Ishikawa (cell line): ENCODE measurements around the gene ADGRB2.

Experiments used
- CEBPB ChIP-seq: IDR thresholded peaks from 2 replicates; pipeline ENCODE4 v1.6.1; 2012
- CREB1 ChIP-seq: IDR thresholded peaks from 2 replicates; pipeline ENCODE4 v1.6.1; 2012; ENCODE audit warnings: low read depth
- EGR1 ChIP-seq: IDR thresholded peaks from 2 replicates; pipeline ENCODE4 v1.6.1; 2012
- EP300 ChIP-seq: IDR thresholded peaks from 2 replicates; pipeline ENCODE4 v1.6.1; 2012; ENCODE audit warnings: borderline replicate concordance
- FOXM1 ChIP-seq: IDR thresholded peaks from 2 replicates; pipeline ENCODE4 v1.6.1; 2012; ENCODE audit warnings: low read depth, borderline replicate concordance
- NFIC ChIP-seq: IDR thresholded peaks from 2 replicates; pipeline ENCODE4 v1.6.1; 2012
- RAD21 ChIP-seq: IDR thresholded peaks from 2 replicates; pipeline ENCODE4 v1.6.1; 2012; ENCODE audit warnings: low read depth
- TAF1 ChIP-seq: IDR thresholded peaks from 2 replicates; pipeline ENCODE4 v1.6.1; 2012; ENCODE audit warnings: low read depth, mild to moderate bottlenecking
- TCF12 ChIP-seq: IDR thresholded peaks from 2 replicates; pipeline ENCODE4 v1.6.1; 2012; ENCODE audit warnings: low read depth
- TEAD4 ChIP-seq: IDR thresholded peaks from 2 replicates; pipeline ENCODE4 v1.6.1; 2012
- YY1 ChIP-seq: IDR thresholded peaks from 2 replicates; pipeline ENCODE4 v1.6.1; 2012; ENCODE audit warnings: low read depth
- ZBTB7A ChIP-seq: IDR thresholded peaks from 2 replicates; pipeline ENCODE4 v1.6.1; 2012; ENCODE audit warnings: low read depth
- TF ChIP-seq, protein P1 (sequence below): IDR thresholded peaks from 2 replicates; pipeline ENCODE4 v1.6.1; 2012; ENCODE audit warnings: low read depth, mild to moderate bottlenecking
- TF ChIP-seq, protein P2 (sequence below): IDR thresholded peaks from 2 replicates; pipeline ENCODE4 v1.6.1; 2012
- TF ChIP-seq, protein P3 (sequence below): IDR thresholded peaks from 2 replicates; pipeline ENCODE4 v1.6.1; 2012

The ADGRB2 gene

DNA sequence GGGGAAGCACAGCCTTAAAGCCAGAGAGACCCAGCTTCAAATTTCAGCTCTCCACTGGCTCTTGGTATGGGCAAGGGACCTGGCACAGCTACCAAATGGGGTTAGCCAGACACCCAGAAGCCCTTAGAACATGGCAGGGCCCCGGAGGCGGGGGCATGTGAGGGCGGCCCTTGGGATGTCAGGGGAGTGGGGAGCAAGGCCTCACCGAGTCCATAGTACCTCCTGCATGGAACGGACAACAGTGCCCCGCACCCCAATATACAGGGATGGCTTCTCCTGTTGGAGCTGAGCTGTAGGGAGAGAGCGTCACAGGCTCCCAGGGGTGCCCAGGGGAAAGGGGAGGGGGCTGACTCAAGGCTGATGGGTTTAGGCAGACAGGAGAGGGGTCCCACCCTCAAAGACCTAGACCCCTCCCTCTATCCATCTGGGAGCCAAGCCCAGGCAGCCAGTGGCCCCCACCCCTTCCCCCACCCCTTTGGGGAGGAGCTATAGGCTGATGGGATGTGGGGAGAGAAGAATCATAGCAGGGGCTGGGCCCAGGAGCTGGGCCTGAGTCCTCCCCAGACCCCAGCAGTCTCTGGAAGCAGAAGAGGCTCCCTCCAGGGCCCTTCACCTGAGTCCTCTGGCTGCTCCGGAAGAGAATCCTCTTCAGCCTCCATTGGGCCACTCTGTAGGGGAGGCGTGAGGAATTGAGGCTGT, 35.2 kb upstream of the ADGRB2 start:
- TF ChIP-seq CREB1 (no peak), CEBPB (no peak), YY1 (no peak), TCF12 (no peak), NFIC (no peak), TAF1 (no peak), EP300 (no peak), TEAD4 (no peak), FOXM1 (no peak), EGR1 (no peak), RAD21 (no peak), ZBTB7A (no peak)
- TF ChIP-seq, protein P1, sequence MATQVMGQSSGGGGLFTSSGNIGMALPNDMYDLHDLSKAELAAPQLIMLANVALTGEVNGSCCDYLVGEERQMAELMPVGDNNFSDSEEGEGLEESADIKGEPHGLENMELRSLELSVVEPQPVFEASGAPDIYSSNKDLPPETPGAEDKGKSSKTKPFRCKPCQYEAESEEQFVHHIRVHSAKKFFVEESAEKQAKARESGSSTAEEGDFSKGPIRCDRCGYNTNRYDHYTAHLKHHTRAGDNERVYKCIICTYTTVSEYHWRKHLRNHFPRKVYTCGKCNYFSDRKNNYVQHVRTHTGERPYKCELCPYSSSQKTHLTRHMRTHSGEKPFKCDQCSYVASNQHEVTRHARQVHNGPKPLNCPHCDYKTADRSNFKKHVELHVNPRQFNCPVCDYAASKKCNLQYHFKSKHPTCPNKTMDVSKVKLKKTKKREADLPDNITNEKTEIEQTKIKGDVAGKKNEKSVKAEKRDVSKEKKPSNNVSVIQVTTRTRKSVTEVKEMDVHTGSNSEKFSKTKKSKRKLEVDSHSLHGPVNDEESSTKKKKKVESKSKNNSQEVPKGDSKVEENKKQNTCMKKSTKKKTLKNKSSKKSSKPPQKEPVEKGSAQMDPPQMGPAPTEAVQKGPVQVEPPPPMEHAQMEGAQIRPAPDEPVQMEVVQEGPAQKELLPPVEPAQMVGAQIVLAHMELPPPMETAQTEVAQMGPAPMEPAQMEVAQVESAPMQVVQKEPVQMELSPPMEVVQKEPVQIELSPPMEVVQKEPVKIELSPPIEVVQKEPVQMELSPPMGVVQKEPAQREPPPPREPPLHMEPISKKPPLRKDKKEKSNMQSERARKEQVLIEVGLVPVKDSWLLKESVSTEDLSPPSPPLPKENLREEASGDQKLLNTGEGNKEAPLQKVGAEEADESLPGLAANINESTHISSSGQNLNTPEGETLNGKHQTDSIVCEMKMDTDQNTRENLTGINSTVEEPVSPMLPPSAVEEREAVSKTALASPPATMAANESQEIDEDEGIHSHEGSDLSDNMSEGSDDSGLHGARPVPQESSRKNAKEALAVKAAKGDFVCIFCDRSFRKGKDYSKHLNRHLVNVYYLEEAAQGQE, result no peak
- TF ChIP-seq, protein P2, sequence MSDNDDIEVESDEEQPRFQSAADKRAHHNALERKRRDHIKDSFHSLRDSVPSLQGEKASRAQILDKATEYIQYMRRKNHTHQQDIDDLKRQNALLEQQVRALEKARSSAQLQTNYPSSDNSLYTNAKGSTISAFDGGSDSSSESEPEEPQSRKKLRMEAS, result no peak
- TF ChIP-seq, protein P3, sequence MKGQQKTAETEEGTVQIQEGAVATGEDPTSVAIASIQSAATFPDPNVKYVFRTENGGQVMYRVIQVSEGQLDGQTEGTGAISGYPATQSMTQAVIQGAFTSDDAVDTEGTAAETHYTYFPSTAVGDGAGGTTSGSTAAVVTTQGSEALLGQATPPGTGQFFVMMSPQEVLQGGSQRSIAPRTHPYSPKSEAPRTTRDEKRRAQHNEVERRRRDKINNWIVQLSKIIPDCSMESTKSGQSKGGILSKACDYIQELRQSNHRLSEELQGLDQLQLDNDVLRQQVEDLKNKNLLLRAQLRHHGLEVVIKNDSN, result no peak

DNA sequence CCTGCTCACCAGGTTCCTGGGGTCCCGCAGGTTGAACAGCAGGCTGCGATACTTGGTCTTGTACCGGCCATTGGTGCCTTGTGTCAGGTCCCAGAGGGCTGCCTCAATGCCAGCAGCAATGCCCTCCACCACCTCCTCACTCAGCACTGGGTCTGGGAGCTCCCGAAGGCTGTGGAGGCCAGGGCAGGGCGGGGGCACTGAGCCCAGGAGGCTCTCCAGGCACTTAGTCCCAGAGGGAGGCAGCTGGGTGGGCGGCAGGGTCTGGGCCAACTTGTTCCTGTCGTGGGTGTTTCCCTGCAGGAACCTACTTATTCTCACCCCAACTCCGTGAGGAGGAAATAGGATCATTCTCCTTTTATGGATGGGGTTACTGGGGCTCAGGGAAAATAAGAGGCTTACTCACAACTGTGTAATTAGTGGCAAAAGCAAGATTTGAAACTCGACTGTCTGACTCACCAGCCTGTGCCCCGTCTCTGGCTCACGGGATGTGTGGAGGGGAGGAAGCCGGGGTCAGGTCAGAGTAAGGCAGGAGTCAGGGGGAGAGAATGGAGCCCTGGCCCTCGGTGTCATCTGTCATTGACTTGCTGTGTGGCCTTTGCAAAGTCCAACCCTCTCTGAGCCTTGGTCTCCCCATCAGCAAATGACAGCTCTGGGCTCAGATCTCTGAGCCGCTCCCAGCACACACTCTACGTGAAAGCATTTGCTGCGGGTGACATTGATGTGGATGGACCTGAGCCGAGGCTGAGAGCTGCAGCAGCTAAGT, 34.5 kb upstream of the ADGRB2 start:
- TF ChIP-seq TCF12, result no peak
- no peak for TF ChIP-seq CEBPB
- TF ChIP-seq RAD21, result no peak
- no peak for TF ChIP-seq ZBTB7A
- TF ChIP-seq, protein P1, result no peak
- TF ChIP-seq EP300, result no peak
- no peak for TF ChIP-seq NFIC
- TF ChIP-seq, protein P3, result no peak
- TF ChIP-seq EGR1, result no peak
- TF ChIP-seq, protein P2, result no peak
- TF ChIP-seq CREB1, result no peak
- no peak for TF ChIP-seq TEAD4
- no peak for TF ChIP-seq YY1
- no peak for TF ChIP-seq TAF1

DNA sequence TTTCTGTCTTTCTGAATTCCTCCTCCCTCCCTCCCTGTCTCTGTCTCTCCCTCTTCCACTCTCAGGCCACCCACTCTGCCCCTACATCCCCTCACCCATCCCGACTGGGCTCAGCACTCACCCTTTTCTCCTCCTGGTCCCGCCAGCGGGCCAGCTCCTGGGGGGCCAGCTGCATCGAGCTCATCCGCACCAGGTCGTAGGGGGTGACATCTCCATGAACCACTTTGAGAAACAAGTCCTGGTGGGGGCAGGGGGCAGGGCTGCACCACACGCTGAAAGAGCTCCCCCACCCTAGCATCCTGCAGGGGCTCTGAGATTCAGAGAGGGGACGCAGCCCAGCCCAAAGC, 33.9 kb upstream of the ADGRB2 start:
- TF ChIP-seq EGR1, result no peak
- TF ChIP-seq, protein P3, result no peak
- TF ChIP-seq TCF12, result no peak
- TF ChIP-seq EP300, result no peak
- TF ChIP-seq YY1, result no peak
- no peak for TF ChIP-seq TEAD4
- no peak for TF ChIP-seq TAF1
- TF ChIP-seq NFIC, result no peak
- TF ChIP-seq, protein P2, result no peak
- TF ChIP-seq ZBTB7A, result no peak
- TF ChIP-seq, protein P1, result no peak
- no peak for TF ChIP-seq RAD21
- TF ChIP-seq FOXM1, result no peak
- TF ChIP-seq CREB1, result no peak
- no peak for TF ChIP-seq CEBPB
